Superior temporal gyrus (tissue), 1 donor: ENCODE measurements around the gene PLEKHG2.
"Not testable (repeated sequence)": the region's sequence is repeated elsewhere in the genome, so short reads cannot be mapped to it uniquely, and the experiment has no call there.

Experiments
- DNase-seq: peaks from one replicate; pipeline ENCODE4 v3.0.0-alpha.2; 2016; ENCODE audit errors: extremely low spot score

The PLEKHG2 gene

GRCh38 chr19:39445196-39446111, 33.0 kb downstream of the PLEKHG2 start, which contains the start of gene SUPT5H:
SUPT5H (plus strand) TSS chr19:39445582; CDS start chr19:39445891, 309 bp downstream.
- peak; percentile 97 for DNase-seq

- no peak for DNase-seq
Observed at GRCh38 chr19:39446365-39447084, 34.1 kb downstream of the PLEKHG2 start.

GRCh38 chr19:39448271-39448670, 35.8 kb downstream of the PLEKHG2 start:
- DNase-seq: no peak

GRCh38 chr19:39449116-39449797, 36.8 kb downstream of the PLEKHG2 start:
- DNase-seq: no peak

DNA sequence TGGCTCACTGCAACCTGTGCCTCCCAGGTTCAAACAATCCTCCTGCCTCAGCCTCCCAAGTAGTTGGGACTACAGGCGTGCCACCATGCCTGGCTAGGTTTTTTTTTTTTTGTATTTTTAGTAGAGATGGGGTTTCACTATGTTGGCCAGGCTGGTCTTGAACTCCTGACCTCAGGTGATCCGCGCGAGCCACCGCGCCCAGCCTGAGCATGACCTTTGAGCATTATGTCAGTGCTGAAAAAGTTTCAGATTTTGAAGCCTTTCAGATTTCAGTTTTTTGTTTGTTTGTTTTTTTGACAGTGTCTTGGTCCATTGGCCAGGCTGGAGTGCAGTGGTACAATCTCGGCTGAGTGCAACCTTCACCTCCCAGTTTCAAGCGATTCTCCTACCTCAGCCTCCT, 38.8 kb downstream of the PLEKHG2 start:
- DNase-seq: not testable (repeated sequence)

- no peak for DNase-seq
Observed at GRCh38 chr19:39463403-39463802, 50.9 kb downstream of the PLEKHG2 start.

DNA sequence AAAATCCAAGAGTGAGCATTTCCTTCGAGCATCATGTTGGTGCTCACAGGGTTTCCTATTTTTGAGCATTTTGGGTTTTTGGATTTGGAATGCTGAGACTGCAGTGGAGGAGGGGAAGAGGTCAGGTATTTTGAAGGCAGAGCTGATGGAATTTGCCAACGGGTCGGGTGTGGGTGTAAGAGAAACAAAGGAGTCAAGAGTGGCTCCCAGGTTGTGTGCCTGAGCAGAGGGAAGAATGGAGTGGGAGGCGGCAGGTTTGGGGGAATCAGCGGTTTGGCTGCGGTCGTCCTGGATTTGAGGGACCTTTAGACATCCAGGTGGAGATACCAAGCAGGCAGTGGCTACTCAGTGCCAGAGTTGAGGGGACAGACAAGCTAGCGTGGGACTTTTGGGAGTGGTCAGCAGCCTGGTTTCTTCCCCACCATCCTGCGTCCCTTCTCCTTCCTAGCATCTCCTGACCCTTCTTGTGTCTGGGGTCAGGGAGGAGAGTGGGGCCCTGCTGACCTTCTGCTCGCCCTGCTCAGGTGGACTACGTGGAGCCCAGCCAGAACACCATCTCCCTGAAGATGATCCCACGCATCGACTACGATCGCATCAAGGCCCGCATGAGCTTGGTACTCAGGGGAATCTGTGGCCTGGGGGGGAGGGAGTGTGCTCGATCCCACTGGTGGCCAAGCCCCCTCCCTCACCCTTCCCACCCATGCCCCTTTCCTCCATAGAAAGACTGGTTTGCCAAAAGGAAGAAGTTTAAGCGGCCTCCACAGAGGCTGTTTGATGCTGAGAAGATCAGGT, 53.7 kb downstream of the PLEKHG2 start:
- no peak for DNase-seq

DNA sequence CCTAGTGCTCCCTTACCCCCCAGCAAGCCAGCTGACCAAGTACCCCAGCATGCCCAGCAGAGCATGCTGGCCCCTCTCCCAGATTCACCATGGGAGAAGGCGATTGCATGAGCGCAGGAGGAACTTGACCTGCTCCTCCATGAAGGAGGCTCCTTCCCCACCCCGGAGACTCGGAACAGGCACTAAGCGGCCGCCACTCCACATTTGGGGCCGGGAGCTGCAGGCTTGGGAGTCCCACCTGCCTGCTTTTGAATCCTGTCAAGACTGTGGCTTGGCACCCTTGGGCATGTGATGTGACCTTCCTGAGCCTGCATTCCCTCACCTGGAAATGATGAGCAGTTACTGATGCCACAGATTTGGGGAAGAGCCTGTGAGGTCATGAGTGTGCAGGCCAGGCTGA, 55.5 kb downstream of the PLEKHG2 start:
- no peak for DNase-seq

GRCh38 chr19:39469036-39469435, 56.6 kb downstream of the PLEKHG2 start:
- DNase-seq: no peak

DNA sequence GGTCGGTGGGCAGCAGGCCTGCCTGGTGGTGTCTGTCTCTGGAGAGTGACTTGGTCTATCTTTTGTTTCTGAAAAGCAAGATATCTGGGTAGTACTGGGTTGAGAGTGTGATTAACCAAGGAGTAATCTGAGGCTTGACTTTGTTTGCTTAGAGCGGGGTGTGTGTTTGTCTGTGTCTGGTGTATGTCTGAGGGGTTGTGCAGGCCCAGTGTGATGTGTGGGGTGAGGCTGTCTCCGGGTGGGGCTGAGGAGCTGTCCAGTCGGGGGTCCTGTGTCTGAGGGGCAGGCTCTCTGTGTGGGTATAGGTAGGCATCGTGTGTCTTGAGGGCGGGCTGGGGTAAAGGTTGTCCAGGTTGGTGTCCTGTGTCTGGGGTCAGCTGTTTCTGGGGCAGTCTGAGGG, 57.1 kb downstream of the PLEKHG2 start:
- DNase-seq: no peak

DNA sequence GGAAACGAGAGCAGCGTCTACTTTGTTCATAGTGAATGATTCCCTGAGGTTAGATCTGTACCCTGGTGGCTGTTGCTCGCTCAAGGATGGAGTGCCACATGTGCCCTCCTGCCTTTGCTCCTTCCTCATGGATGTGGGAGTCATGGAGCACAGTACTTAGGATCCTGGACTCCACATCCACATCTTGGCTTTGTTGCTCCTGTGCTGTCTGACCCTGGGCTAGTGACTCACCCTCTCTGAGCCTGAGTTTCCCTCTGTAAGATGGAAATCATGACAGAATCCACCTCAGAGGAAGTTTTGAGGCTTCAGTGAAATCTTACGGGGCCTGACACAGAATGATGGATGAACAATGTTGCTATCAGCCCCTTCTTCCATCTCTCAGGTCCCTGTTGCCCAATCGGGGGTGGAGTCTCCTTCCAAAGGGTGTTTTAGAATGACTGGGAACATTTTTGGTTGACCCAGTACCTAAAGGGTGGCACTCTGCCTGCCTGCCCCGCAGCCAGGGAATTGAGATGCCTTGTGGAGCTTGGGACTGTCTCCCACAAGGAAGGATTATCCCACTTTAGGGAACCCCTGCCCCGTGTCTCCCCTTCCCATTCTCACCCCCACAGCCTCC, 58.4 kb downstream of the PLEKHG2 start:
- no peak for DNase-seq

DNA sequence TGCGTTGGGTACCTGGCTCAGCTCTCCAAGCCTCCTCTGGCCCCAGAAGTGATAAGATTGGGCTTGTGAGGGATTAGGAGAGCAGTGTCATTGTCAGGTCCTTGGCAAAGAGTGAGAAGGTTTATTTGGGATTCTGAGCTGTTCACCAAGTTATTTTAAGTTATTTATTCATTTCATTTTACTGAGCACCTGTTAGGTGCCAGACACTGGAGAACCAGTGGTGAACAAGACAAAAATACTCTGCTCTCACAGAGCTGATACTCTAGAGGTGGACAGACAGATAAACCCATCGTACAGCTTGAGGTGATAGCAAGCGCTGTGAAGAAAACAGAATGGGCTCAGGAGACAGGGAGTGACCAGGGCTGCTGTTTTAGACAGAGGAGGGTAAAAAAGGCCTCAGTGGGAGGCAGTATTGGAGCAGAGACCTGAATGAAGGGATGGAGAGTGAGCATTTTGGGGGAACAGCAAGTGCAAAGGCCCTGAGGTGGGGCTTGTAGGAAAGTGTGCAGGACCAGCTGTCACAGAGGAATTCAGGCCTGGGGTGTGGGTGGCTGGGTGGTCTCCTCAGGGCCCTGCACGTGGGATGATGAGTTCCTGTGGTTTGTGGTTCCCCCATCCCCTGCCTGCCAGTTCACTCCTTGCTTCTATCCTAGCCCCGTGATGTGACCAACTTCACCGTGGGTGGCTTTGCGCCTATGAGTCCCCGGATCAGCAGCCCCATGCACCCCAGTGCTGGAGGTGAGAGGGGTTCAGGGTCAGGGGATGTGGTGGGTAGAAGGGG, 59.5 kb downstream of the PLEKHG2 start:
- no peak for DNase-seq

- DNase-seq: no peak
Observed at GRCh38 chr19:39472746-39473442, 60.4 kb downstream of the PLEKHG2 start.

DNA sequence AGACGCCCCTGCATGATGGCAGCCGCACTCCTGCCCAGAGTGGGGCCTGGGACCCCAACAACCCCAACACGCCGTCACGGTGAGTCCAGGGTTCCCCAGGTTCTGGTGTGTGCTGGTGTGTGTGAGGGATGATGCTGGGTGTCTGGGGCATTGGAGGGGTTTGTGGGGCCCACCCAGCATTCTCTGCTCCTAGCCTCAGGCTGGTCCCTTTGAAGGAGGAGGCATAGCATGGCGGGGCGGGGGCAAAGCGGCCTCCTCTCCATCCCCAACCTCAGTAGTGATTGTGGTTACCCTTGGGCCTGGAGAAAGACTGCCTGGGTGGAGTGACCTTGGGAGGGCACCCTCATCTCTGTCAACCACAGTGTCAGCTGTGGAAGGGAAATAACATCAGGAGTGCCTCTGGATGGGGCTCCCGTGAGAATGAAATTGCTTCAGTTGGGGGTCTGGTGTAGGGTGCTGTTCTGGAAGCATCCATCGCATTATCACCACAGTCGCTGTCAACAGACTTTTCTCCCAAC, 61.0 kb downstream of the PLEKHG2 start:
- no peak for DNase-seq

DNA sequence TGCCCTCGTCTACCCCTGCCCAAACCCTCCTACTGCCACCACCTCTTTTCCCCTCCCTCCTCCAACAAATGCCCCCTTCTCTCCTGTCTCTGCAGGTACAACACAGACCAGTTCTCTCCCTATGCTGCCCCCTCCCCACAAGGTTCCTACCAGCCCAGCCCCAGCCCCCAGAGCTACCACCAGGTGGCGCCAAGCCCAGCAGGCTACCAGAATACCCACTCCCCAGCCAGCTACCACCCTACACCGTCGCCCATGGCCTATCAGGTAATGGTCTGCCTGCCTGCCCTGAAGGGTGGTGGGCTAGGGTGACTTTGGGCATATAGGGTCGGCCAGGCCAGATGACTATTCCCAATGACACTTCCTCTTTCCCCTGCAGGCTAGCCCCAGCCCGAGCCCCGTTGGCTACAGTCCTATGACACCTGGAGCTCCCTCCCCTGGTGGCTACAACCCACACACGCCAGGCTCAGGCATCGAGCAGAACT, 61.7 kb downstream of the PLEKHG2 start:
- DNase-seq: peak; percentile 35

GRCh38 chr19:39475748-39476147, 63.3 kb downstream of the PLEKHG2 start:
- DNase-seq: no peak
